ENCODE data around the gene AK5.

DNA sequence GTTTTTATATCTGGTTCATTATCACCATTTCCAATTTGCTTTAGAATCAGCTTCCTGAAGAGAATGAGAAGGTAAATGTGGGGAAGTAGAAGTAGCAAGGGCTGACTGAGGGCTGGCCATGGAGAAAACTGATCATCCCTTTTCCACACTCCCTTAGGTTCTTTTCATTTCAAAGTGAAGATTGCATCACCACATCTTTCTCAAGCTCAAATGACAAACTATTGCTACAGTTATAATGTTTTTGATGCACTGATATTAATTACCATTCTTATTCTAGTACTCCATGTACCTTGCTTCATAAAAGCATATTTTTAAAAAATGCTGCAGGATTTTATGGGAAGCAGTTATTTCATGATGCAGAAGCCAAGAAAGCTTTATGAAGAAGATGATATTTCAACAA lies 7.9 kb upstream of the AK5 start:
- TF ChIP-seq, protein P1, sequence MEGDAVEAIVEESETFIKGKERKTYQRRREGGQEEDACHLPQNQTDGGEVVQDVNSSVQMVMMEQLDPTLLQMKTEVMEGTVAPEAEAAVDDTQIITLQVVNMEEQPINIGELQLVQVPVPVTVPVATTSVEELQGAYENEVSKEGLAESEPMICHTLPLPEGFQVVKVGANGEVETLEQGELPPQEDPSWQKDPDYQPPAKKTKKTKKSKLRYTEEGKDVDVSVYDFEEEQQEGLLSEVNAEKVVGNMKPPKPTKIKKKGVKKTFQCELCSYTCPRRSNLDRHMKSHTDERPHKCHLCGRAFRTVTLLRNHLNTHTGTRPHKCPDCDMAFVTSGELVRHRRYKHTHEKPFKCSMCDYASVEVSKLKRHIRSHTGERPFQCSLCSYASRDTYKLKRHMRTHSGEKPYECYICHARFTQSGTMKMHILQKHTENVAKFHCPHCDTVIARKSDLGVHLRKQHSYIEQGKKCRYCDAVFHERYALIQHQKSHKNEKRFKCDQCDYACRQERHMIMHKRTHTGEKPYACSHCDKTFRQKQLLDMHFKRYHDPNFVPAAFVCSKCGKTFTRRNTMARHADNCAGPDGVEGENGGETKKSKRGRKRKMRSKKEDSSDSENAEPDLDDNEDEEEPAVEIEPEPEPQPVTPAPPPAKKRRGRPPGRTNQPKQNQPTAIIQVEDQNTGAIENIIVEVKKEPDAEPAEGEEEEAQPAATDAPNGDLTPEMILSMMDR (IDR thresholded peaks at IDR 0.05): no peak
- no peak for TF ChIP-seq POLR2A (IDR thresholded peaks at IDR 0.05)
- TF ChIP-seq POLR2AphosphoS5 (IDR thresholded peaks at IDR 0.05): no peak
- no peak for TF ChIP-seq EP300 (IDR thresholded peaks at IDR 0.05; ENCODE audit: low read depth)

Measured in transverse colon (tissue), 4 donors.